NCI-H1694 treated with DMSO at 0.1 percent for 48 hours (cell line): Measurements from ENCODE around the gene PRLH.
"Not testable (repeated sequence)": the region's sequence is repeated elsewhere in the genome, so short reads cannot be mapped to it uniquely, and the experiment has no call there.

Experiments used
- DNase-seq: peaks from one replicate; lab custom pipeline; 2025; lab: John Stamatoyannopoulos, UW

Gene PRLH

GRCh38 chr2:237600205-237600846, 34.0 kb downstream of the PRLH start:
- DNase-seq = peak; percentile 80

- DNase-seq = no peak
These were observed 35.2 kb downstream of the PRLH start for GRCh38 chr2:237601453-237602116.

GRCh38 chr2:237602409-237602808, 36.0 kb downstream of the PRLH start:
- DNase-seq = no peak

DNA sequence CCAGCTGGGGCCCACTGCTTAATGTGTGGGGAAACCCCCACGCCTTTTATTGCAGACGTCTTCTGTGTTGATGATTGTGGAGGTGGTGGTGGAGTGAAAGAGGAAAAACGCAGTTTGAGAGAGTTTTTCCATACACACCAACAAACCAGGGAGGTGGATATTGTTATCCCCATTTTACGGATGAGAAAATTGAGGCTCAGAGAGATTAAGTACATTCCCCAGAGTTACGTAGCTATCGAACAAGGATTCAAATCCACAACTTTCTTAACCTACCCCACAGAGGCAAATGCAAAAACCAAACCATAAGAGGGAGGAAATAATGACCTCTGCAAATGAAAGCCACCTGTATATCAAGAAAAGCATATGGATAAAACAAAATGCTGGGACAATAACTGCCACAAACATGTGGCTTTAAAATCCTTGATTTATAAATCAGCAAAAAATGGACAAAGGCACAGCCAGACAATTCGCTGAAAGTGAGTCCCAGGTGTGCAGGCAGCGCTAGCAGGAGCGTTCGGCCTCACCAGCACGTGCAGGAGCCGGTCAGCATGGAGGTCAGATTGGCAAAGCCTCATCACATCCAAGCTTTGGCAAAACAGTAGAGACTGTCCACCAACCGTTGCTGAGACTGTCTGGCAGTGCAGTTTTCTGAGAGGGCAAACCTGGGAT, 36.8 kb downstream of the PRLH start:
- DNase-seq = no peak

- no peak for DNase-seq
These were observed 37.5 kb downstream of the PRLH start for GRCh38 chr2:237603718-237604362.

DNA sequence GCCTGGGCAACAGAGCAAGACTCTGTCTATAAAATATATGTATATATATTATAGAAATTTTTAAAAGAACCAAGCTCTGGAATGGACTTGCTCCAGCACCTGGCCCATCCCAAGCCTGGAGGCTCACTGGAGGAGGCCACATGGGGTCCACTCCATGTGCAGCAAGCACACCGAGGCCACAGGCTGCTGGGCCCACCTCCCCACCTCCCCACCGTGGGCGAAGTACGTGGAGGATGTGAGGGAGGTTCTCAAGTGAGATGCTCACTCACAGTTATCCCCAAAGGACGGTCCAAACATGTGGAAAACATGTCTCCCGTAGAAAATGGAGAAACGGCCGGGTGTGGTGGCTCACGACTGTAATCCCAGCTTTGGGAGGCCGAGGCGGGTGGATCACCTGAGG, 38.0 kb downstream of the PRLH start:
- no peak for DNase-seq

DNA sequence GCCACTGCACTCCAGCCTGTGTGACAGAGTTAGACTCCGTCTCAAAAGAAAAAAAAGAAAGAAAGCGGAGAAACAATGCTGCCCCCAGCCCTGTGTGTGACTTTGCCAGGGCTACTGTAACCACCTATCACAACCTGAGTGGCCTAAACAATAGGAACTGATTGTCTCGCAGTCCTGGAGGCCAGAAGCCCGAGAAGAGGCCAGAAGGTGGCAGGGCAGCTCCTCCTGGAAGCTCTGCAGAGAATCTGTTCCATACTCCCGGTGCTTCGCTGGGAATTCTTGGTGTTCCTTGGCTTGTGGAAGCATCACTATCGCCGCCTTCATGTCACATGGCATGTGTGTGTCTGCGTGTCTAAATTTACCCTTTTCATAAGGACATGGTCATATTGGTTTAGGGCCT, 38.6 kb downstream of the PRLH start:
- no peak for DNase-seq

DNA sequence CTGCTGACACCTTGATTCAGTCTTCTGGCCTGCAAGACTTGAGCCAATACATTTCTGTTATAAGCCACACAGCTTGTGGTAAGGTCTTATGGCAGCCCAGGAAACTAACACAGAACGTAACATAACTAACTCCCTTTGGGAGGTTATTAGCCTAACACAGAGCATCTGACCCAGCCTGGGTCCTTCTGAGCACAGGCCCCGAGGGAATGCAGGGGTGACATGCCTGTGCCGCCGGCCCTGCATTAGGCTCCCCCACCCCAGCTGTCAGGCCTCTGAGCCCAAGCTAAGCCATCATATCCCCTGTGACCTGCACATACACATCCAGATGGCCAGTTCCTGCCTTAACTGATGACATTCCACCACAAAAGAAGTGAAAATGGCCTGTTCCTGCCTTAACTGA, 40.1 kb downstream of the PRLH start:
- not testable (repeated sequence) for DNase-seq

GRCh38 chr2:237612527-237613357, 46.4 kb downstream of the PRLH start:
- no peak for DNase-seq

DNA sequence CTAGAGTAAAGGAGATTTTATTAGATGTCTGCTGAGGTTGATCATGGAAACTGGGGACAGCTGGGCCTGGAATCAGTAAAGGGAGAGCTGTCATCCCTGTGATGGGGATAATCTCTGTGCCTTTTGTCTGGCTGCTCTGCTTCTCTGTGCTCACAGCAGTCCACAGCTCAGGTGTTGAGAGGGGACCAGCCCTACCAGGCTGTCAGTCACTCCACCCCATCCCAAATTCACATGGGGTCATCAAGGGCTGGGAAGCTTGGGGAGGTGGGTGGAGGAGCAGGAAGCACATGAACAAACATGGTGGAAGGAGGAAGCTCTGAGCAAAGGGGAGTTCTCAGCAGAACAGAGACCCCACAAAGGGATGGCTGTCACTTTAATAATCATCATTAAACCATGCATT, 47.3 kb downstream of the PRLH start:
- no peak for DNase-seq

GRCh38 chr2:237614151-237614720, 47.9 kb downstream of the PRLH start:
- peak; percentile 86 for DNase-seq

- no peak for DNase-seq
These were observed 49.4 kb downstream of the PRLH start for GRCh38 chr2:237615631-237616249.

GRCh38 chr2:237616373-237616733, 50.0 kb downstream of the PRLH start:
- DNase-seq = no peak
